Thyroid gland (tissue), 4 donors: ENCODE results near the gene DBT. TPM values are rescaled to one million over a fixed set of nuclear protein-coding genes. Genes with fewer than 3 reads are reported as not detected.

Experiments
- DNase-seq, 2 donors: peaks; one replicate each; pipeline ENCODE4 v3.0.0-alpha.2; 2019
- H3K27ac ChIP-seq, 3 donors: fragments of 200-600 bp; sonication (generic); 1 replicate in 2 of 3; 2 replicates in 1 of 3; pipeline ENCODE4 v1.5.1; 2016 to 2019; ENCODE audit warnings: mild to moderate bottlenecking in 1 of 3, moderate library complexity in 1 of 3
- H3K27me3 ChIP-seq: fragments of 200-600 bp; sonication (generic); one replicate; pipeline ENCODE4 v1.5.1; 2019
- H3K36me3 ChIP-seq, 2 donors: fragments of 200-600 bp; sonication (generic); one replicate each; pipeline ENCODE4 v1.5.1; 2016 to 2019
- H3K4me1 ChIP-seq, 2 donors: fragments of 200-600 bp; sonication (generic); one replicate each; pipeline ENCODE4 v1.5.1; 2017 to 2019
- H3K4me3 ChIP-seq, 3 donors: fragments of 200-600 bp; sonication (generic); replicated peaks in 1 of 3; 1 replicate in 2 of 3; 2 replicates in 1 of 3; pipeline ENCODE4 v1.5.1; 2016; ENCODE audit warnings: mild to moderate bottlenecking in 1 of 3
- H3K9me3 ChIP-seq: fragments of 200-600 bp; sonication (generic); one replicate; pipeline ENCODE4 v1.5.1; 2017
- POLR2A ChIP-seq, 2 donors: fragments of 450-650 bp; IDR thresholded peaks; one replicate each; pipeline ENCODE4 v1.6.1; 2017; ENCODE audit warnings: antibody characterized with exemption in 2 of 2, mild to moderate bottlenecking in 2 of 2, moderate library complexity in 1 of 2
- WGBS, 2 donors: methylation state at CpG; one replicate each; pipeline ENCODE4 v1.1.5; 2017; 5-methylcytosine and 5-hydroxymethylcytosine counted together
- intact Hi-C: fragments of 100-400 bp; cut with DNase I; formaldehyde crosslinking; loops from one replicate; pipeline ENCODE4 v1.15.1; 2023
- total RNA-seq, 4 donors: library from RNA; depleted of rRNA; stranded (reverse); fragments of >200 nt; gene quantifications; one replicate each; pipeline ENCODE4 v1.2.3, GENCODE V29; 2016
- TF ChIP-seq, protein P1 (sequence below), 6 experiments: fragments of 200-600 bp in 3 of 6; fragments of 450-650 bp in 3 of 6; sonication (generic) in 3 of 6; IDR thresholded peaks; one replicate each; pipeline ENCODE4 v1.5.1; 2016 to 2019; ENCODE audit warnings: antibody characterized with exemption in 6 of 6, mild to moderate bottlenecking in 2 of 6, inconsistent platforms in 1 of 6, moderate library complexity in 1 of 6

Gene DBT
- total RNA-seq, 4 donors from 2014 or later = 9.8 to 14.9 (median 12.1) TPM

GRCh38 chr1:100290291-100290690 lies 40.7 kb upstream of the DBT start:
- no peaks in the 10 kb centered on the region for H3K27me3 ChIP-seq
- H3K9me3 ChIP-seq = no peaks in the 10 kb centered on the region
- TF ChIP-seq POLR2A (IDR thresholded peaks at IDR 0.05) = no peak
- TF ChIP-seq, protein P1, sequence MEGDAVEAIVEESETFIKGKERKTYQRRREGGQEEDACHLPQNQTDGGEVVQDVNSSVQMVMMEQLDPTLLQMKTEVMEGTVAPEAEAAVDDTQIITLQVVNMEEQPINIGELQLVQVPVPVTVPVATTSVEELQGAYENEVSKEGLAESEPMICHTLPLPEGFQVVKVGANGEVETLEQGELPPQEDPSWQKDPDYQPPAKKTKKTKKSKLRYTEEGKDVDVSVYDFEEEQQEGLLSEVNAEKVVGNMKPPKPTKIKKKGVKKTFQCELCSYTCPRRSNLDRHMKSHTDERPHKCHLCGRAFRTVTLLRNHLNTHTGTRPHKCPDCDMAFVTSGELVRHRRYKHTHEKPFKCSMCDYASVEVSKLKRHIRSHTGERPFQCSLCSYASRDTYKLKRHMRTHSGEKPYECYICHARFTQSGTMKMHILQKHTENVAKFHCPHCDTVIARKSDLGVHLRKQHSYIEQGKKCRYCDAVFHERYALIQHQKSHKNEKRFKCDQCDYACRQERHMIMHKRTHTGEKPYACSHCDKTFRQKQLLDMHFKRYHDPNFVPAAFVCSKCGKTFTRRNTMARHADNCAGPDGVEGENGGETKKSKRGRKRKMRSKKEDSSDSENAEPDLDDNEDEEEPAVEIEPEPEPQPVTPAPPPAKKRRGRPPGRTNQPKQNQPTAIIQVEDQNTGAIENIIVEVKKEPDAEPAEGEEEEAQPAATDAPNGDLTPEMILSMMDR (IDR thresholded peaks at IDR 0.05) = no peak
- intact Hi-C loops = no loop called here
- H3K4me3 ChIP-seq = no peak overlapping the region
- 93 to 94% methylated on average over 2 of the region's 2 CpGs for WGBS, 2 donors
- no peak overlapping the region for H3K27ac ChIP-seq
- no peak for DNase-seq
- H3K4me1 ChIP-seq = no peaks in the 10 kb centered on the region
- peaks cover 22 to 32% of the 10 kb centered on the region in 2 donors for H3K36me3 ChIP-seq

DNA sequence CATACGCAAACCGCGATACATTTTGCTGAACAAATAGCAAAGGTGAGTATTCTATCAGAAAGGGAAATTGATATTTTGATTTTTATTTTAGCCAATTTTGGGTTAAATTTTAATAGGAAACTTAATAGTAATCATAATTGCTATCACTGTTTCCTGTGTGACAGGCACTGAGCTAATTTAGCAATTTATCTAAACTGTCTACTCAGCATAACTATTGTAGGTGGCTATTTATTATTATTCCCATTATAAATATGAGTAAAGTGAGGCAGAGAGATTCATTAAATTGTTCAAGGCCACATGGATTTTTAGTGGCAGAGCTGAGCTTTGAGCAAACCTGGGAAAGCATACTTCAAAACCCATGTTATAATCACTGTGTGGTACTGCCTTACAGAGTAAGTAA lies 37.5 kb upstream of the DBT start:
- WGBS, 2 donors = 96% methylated on average over 3 of the region's 3 CpGs
- Histone ChIP-seq H3K27ac (no peak overlapping the region), H3K27me3 (no peaks in the 10 kb centered on the region), H3K4me1 (no peaks in the 10 kb centered on the region), H3K36me3 (peaks cover 22 to 38% of the 10 kb centered on the region in 2 donors), H3K4me3 (no peak overlapping the region), H3K9me3 (no peaks in the 10 kb centered on the region)
- no peak for TF ChIP-seq POLR2A (IDR thresholded peaks at IDR 0.05)
- TF ChIP-seq, protein P1 (IDR thresholded peaks at IDR 0.05) = no peak
- intact Hi-C loops = no loop called here
- no peak for DNase-seq

GRCh38 chr1:100284591-100284990 lies 35.0 kb upstream of the DBT start:
- TF ChIP-seq, protein P1 (IDR thresholded peaks at IDR 0.05) = no peak
- no peak for TF ChIP-seq POLR2A (IDR thresholded peaks at IDR 0.05)
- H3K36me3 ChIP-seq = peaks cover 19 to 27% of the 10 kb centered on the region in 2 donors
- DNase-seq = no peak
- H3K9me3 ChIP-seq = no peaks in the 10 kb centered on the region
- no peak overlapping the region for H3K27ac ChIP-seq
- no peaks in the 10 kb centered on the region for H3K4me1 ChIP-seq
- no peaks in the 10 kb centered on the region for H3K27me3 ChIP-seq
- H3K4me3 ChIP-seq = no peak overlapping the region
- intact Hi-C loops = no loop called here
- 94 to 97% methylated on average over 5 of the region's 5 CpGs for WGBS, 2 donors

DNA sequence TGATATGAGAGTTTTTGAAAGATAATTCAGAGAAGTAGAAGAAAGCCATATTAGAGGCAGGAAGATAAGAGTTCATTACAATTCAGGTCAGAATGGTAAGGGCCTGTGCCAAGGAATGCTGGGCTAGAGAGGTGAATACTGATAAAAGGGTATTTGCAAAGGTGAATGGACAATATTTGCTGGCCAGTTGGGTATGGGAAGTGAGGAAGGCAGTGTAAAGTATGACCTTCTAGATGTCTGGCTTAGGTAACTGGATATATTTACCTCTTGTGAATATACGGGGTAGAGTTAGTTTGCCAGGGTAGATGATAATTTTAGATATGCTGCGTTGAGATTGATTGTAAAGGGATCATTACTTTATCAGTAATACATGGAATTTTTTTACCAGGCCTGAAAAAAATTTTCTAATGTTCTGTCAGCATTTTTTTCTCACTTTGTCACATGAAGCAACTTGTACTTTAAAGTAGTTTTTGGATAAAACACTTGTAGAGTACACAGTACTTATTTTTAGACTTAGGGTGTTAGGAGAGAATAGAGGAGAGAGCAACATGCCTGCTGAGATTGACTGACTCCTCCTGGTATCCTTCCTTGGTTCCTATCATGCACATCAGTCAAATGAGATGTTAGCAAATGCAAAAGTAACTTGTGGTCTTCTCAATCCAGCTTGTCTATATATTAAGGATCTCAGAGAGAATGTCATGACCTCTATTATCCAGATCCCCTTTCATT lies 30.5 kb upstream of the DBT start:
- WGBS, 2 donors = 92 to 97% methylated on average over 2 of the region's 2 CpGs
- Histone ChIP-seq H3K27me3 (no peaks in the 10 kb centered on the region), H3K27ac (no peak overlapping the region), H3K9me3 (no peaks in the 10 kb centered on the region), H3K36me3 (peaks cover 26 to 37% of the 10 kb centered on the region in 2 donors), H3K4me1 (no peaks in the 10 kb centered on the region), H3K4me3 (no peak overlapping the region)
- no peak for DNase-seq
- TF ChIP-seq, protein P1 (IDR thresholded peaks at IDR 0.05) = no peak
- no peak for TF ChIP-seq POLR2A (IDR thresholded peaks at IDR 0.05)
- intact Hi-C loops = loop anchor here (10.0 kb wide), 1 partner anchor 175 kb away; no protein-coding TSS in a partner anchor

GRCh38 chr1:100279358-100279923 lies 29.8 kb upstream of the DBT start:
- no peaks in the 10 kb centered on the region for H3K9me3 ChIP-seq
- no peak overlapping the region for H3K4me3 ChIP-seq
- H3K27me3 ChIP-seq = no peaks in the 10 kb centered on the region
- no peaks in the 10 kb centered on the region for H3K4me1 ChIP-seq
- DNase-seq = no peak
- H3K27ac ChIP-seq = no peak overlapping the region
- TF ChIP-seq, protein P1 (IDR thresholded peaks at IDR 0.05) = no peak
- no peak for TF ChIP-seq POLR2A (IDR thresholded peaks at IDR 0.05)
- intact Hi-C loops = loop anchor here (10.0 kb wide), 1 partner anchor 175 kb away; no protein-coding TSS in a partner anchor
- peaks cover 27 to 34% of the 10 kb centered on the region in 2 donors for H3K36me3 ChIP-seq
- 89 to 93% methylated on average over 3 of the region's 3 CpGs for WGBS, 2 donors
